Stimulated activated CD4-positive, alpha-beta T cell treated with anti-CD3 and anti-CD28 coated beads, Interleukin-15, amount 100 ng/mL, for 48 hours (primary cell): ENCODE measurements around the gene GNAI2.
A peak's percentile ranks its signal among the peaks of the same experiment; 100 is the strongest.
"Not testable (repeated sequence)": the region's sequence is repeated elsewhere in the genome, so short reads cannot be mapped to it uniquely, and the experiment has no call there.

Experiments used
- DNase-seq, 2 donors: peaks; one replicate each; pipeline ENCODE4 v3.0.0-alpha.2; 2020; ENCODE audit warnings: low read depth in 2 of 2

GNAI2 gene

GRCh38 chr3:50245251-50245745, 9.3 kb downstream of the GNAI2 start:
- DNase-seq, result no peak

- DNase-seq, result peak; percentile 85 to 95
Observed at GRCh38 chr3:50245831-50246516, 10.0 kb downstream of the GNAI2 start.

- peak; percentile 87 for DNase-seq
Observed at GRCh38 chr3:50246517-50246954, 10.5 kb downstream of the GNAI2 start.

GRCh38 chr3:50248387-50248786, 12.4 kb downstream of the GNAI2 start:
- no peak for DNase-seq

GRCh38 chr3:50249457-50249856, 13.5 kb downstream of the GNAI2 start:
- DNase-seq, result no peak

GRCh38 chr3:50250514-50250913, 14.5 kb downstream of the GNAI2 start:
- no peak for DNase-seq

GRCh38 chr3:50251220-50251619, 15.2 kb downstream of the GNAI2 start:
- DNase-seq, result peak; percentile 48 to 65

- no peak for DNase-seq
Observed at GRCh38 chr3:50254577-50255250, 18.7 kb downstream of the GNAI2 start.

- no peak for DNase-seq
Observed at GRCh38 chr3:50255251-50255615, 19.2 kb downstream of the GNAI2 start.

- peak in 1 of 2 donors; percentile 40 for DNase-seq
Observed at GRCh38 chr3:50256978-50257890, 21.2 kb downstream of the GNAI2 start.

- DNase-seq, result no peak
Observed at GRCh38 chr3:50258029-50258680, 22.2 kb downstream of the GNAI2 start.

- no peak for DNase-seq
Observed at GRCh38 chr3:50258979-50259378, 23.0 kb downstream of the GNAI2 start.

- no peak for DNase-seq
Observed at GRCh38 chr3:50259432-50260026, 23.5 kb downstream of the GNAI2 start.

GRCh38 chr3:50260027-50260941, 24.3 kb downstream of the GNAI2 start:
- DNase-seq, result peak; percentile 70 to 84

- DNase-seq, result no peak
Observed at GRCh38 chr3:50260942-50261441, 25.0 kb downstream of the GNAI2 start.

GRCh38 chr3:50261505-50261904, 25.5 kb downstream of the GNAI2 start:
- no peak for DNase-seq

GRCh38 chr3:50262200-50262599, 26.2 kb downstream of the GNAI2 start:
- not testable (repeated sequence) for DNase-seq

GRCh38 chr3:50262778-50263177, 26.8 kb downstream of the GNAI2 start:
- DNase-seq, result no peak

- DNase-seq, result no peak
Observed at GRCh38 chr3:50263478-50264382, 27.7 kb downstream of the GNAI2 start.
